Muscle of arm (tissue), 12 donors: ENCODE data around the gene DMXL1. TPM values are rescaled to one million over a fixed set of nuclear protein-coding genes. Genes with fewer than 3 reads are reported as not detected.

Experiments
- DNase-seq: peaks from one replicate; pipeline ENCODE4 v3.0.0-alpha.2; 2013
- polyA plus RNA-seq, 12 donors: library from polyadenylated mRNA; unstranded; fragments of 120-200 nt; gene quantifications; one replicate each; pipeline ENCODE4 v1.2.1, GENCODE V29; 2013; ENCODE audit not compliant: insufficient read length in 12 of 12

Gene DMXL1
- polyA plus RNA-seq, 12 donors = 20.2 to 50.0 (median 25.1) TPM; not detected in 1

DNA sequence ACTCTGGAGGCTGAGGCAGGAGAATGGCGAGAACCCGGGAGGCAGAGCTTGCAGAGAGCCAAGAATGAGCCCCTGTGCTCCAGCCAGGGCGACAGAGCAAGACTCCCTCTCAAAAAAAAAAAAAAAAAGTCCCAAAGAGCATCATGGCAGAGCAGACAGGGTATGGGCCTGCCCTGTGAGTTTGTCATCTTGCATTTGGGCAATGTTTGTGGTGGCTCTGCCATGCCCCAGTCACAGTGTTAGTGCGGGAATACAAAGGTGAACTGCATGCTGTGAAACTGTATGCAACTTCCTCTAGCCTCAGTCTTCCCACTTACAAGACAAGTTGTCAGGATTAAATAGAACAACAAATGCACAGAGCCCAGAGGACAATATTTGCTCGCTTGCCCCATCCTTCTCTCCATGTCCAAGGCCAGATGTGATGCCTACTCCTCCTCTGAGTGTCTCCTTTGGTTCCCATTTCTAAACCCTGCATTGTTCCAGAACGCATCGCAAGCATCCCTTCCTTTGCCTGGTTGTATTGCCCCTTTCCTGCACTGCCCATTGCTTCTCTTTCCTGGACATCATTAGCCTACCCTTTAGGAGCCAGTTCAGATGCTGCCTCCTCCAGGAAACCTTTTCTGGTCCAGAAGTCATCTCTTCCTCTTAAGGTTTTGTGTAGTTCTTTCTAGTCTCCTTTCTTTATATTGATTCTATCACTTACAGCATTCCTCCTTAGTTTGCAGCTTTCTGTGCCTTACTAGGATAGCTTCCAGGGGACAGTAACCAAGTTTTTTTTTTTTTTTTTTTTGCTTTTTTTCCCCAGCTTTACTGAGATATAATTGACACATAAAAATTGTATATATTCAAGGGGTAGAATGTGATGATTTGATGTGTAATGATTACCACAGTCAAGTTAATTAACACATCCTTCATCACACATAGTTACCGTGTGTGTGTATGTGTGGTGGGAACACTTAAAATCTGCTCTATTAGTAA lies 215.9 kb downstream of the DMXL1 start:
- no peak for DNase-seq

- DNase-seq = no peak
Measured at GRCh38 chr5:119287547-119288111, 216.7 kb downstream of the DMXL1 start.

DNA sequence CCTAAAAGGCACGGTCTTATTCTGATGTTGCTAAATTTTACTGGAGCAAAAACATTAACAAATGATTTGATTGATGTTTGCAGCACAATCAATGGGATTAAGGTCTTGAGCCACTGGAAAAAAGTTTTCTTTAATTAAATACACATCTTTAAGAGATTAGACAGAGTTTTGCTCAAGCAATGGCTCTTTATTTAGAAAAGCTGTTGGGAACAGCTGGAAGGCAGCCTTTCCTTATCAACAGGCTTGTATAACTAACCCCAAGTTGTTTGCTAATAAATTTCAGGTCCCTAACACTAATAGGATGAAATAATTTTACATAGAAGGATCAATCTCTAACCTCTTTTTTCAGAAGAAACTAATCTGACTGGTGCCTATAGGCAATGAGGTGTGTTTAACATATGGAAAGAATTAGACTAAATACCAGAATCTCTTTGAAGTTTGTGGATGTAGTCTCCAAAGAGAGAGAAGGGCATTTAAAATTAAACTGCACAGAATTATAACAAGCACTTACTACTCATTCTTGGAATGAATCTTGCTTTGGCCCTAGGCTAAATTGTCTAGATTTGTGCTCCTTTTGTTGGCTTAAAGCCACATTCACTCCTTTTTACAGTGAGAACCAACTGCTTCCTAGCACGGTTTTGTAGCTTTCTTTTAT lies 217.6 kb downstream of the DMXL1 start:
- no peak for DNase-seq

GRCh38 chr5:119289438-119290044 lies 218.7 kb downstream of the DMXL1 start:
- no peak for DNase-seq

- no peak for DNase-seq
Measured at GRCh38 chr5:119290161-119290569, 219.3 kb downstream of the DMXL1 start.

- no peak for DNase-seq
Measured at GRCh38 chr5:119290607-119291006, 219.7 kb downstream of the DMXL1 start.

- DNase-seq = no peak
Measured at GRCh38 chr5:119291056-119291455, 220.2 kb downstream of the DMXL1 start.

DNA sequence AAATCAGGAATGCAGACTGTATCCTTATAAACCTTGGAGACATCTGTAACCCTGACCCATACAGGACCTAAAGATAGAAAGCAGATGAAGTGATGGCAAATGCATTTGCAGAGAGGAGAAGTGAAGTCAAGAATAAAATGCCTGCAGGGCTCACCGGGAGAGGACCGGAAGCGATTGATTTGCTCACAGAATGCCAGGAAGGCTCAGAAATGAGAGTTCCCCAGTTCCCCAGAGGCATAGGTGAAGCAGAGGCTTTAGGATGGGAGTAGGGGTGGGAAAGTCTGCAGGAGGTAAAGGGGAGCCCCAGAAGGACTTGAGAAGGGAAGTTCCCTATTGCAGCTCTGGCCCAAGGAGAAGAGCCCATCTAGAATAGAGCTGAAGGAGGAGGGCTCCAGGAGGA lies 221.0 kb downstream of the DMXL1 start:
- no peak for DNase-seq

DNA sequence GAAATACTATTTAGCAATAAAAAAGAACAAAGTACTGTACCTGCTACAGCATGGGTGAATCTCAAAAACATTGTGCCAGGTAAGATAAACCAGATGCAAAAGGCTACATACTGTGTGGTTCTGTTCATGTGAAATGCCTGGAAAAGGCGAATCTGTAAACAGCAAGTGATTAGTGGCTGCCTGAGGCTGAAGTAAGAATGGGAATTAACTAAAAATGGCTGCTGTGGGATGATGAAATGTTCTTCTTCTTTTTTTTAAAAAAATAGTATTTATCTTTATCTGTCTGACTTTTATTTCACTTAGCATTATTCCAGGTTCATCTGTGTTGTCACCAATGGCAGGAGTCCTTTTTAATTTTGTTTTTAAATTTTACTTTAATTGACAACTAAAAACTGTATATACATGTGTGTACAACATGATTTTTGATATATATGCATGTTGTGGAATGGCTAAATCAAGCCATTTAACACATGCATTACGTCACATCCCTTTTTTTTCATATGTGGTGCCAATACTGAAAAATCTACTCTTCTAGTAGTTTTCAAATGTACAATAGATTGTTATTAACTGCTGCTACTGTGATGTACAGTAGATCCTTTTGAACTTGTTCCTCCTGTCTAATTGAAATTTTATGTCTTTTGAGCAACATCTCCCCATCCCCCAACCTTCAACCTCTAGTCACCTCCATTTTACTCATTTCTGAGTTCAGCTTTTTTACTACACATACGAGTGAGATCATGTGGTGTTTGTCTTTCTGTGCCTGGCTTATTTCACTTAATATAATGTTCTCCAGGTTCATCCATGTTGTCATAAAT lies 222.0 kb downstream of the DMXL1 start:
- DNase-seq = no peak

DNA sequence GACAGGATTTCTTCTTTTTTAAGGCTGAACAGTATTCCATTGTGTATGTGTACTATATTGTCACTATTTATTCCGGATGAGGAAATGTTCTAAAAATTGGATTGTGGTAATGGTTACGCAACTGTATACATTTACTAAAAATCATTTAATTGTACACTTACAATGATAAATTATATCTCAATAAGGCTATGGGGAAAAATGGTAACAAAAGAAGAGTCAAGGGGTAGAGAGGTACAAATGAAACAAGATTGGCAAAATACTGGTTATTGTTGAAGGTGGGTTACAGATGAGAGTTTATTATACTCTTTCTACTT lies 222.6 kb downstream of the DMXL1 start:
- no peak for DNase-seq

Other genes with a start within 250 kb of the DMXL1 start
- 10 to 100 TPM in 5 of 12 donors, 1 to 10 TPM in 6, not detected in 1; 5.7 to 15.5 (median 7.7) TPM for gene DTWD2, start 82.5 kb upstream of the DMXL1 start, polyA plus RNA-seq